Islet precursor cell (in vitro differentiated cells): ENCODE results near the gene ZNF24.
A peak's percentile ranks its signal among the peaks of the same experiment; 100 is the strongest.

Experiments
- DNase-seq: peaks from one replicate; pipeline ENCODE4 v3.0.0-alpha.2; 2018

Gene ZNF24

DNA sequence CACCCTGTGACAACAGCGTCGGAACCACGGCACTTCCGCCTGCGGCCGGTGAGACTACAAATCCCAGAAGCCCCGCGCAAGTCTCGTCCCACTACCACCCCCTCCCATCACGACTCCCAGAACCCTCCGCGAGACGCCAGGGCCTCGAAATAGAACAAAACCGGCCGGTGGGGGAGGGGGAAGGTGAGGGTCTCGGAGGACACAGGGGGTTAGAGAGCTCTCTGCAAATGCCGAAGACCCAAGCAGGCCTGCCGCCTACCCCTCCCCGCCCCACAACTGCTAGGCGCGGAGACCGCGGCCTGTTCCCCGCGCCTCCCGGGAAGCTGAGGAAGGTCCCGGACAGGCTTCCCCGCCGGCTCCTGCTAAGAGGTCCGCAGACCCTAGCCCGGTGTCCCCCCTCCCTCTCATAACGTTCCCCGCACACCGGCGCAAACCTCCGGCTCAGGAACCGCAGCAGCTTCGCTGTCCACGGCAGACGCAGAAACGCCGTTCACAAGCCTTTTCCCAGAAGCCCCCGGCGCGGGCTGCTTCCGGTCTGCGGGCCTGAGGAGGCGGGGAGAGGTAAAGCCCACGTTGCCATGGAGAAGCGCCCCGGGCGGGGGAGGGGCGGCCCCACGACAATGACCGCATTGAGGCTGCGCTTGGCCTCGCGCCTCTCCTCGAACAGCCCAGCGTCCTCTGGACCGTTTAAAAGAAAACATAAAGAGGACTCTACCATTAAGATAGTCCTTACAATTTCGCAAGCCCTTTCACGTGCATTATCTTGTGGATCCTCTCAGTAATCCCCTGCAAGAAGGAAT lies at the start of gene ZNF24:
ZNF24 (minus strand) TSS at position 485 of the 800 bp plus-strand sequence. CDS start 3,770 bp downstream, outside the sequence.
- DNase-seq: peak; percentile 96

GRCh38 chr18:35393716-35394115 lies 49.5 kb upstream of the ZNF24 start:
- DNase-seq: no peak

- no peak for DNase-seq
Measured at GRCh38 chr18:35392375-35392774, 48.2 kb upstream of the ZNF24 start.

DNA sequence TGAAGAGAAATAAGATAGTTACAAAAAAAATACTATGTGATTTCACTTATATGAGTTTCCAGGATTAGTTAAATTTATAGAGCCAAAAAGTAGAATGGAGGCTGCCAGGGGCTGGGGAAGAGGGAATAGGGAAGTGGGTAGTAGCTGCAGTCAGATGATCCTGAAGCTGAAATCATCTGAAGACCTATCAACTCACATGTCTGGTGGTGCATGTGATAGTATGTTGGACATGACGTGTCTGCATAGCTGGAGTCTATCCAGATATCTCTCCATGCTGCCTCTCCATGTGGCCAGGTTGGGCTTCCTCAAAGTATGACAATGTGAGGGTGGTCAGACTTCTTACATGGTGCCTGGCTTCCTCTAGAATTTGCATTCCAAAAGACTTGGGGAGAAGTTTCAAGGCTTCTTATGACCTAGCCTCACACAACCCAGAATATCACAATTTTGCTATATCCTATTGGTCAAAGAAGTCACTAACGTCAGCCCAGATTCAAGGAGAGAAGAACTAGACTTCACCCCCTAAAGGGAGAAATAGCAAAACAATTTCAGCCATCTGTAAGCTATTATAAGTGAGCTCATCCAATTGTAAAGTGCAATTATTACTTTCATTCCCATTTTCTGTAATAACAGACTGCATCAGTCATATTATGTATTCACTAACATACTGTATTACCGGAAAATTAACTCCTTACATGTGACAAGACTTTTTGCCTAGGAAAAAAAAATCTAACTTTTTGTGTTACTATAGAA lies 46.9 kb upstream of the ZNF24 start:
- no peak for DNase-seq

- DNase-seq: no peak
Measured at GRCh38 chr18:35389095-35389618, 44.9 kb upstream of the ZNF24 start.

DNA sequence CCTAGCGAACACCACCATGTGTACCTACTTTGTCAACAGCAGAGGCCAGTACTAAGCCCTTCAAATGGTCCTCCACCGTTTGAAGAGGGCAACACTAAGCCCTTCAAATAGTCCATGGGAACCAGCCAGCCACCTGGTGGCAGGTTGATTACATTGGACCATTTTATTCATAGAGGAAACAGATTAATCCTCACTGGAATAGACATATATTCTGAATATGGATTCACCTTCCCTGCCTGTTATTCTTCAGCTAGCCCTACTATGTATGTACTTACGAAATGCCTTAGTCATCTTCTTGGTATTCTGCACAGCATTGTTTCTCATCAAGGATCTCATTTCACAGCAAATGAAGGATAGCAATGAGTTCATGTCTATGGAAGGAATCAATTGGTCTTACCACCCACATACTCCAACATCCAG lies 42.9 kb upstream of the ZNF24 start:
- DNase-seq: no peak

DNA sequence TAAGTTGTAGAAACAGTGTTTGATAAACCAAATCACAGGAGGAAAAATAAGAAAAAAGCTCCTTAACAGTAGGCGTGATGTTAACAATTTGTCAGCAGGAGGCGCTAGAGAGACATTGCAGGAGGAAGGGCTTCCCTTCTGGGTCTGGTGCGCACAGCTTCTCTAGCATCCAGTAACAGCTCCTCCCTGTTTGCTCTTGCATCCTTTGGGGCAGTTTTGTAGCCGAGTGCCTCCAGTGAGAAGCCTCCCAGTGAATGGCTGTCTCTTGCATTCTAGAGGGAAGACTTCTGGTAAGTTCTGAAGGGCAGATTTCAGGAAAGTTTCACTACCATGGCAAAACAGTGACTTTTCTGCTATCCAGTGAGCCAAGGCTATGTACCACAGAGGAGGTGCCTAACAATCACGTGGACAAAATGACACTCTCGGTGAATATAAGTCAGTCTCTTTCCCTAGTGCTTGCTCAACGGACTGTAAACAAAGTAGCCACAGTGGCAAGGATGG lies 42.4 kb upstream of the ZNF24 start:
- DNase-seq: peak; percentile 78

- no peak for DNase-seq
Measured at GRCh38 chr18:35383136-35383535, 38.9 kb upstream of the ZNF24 start.

DNA sequence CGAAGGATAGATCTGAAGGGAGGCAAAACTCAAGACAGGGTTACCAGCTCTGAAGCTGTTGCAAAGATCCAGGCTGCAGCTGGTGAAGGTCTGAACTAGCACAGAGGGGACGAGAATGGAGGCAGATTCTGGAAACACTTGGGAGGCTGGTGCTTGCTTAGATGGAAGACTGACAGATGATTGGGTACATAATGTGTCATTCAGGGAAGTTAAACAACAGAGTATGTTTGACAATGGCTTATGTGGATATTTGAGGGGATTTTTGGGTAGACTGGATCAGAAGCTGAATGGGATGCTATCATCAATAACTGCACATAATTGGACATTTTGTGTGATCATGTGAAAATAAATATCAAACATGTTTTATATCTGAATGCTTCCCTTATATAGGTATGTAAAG lies 35.2 kb upstream of the ZNF24 start:
- no peak for DNase-seq

DNA sequence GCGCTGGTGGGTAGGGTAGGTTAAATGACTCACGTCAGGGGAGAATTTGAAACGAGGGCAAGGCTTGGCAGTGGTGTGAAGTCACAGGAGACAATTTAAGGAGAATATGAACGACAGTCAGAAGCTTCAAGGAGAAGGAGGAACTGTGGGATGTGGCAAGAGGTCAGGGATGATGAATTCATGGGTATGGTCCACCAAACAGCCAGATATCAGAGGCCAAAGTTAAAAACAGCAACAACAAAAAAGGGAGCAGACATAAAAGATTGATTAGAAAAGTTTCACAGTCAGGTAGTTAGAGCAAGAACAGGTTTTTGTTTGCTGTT lies 34.3 kb upstream of the ZNF24 start:
- DNase-seq: no peak

DNA sequence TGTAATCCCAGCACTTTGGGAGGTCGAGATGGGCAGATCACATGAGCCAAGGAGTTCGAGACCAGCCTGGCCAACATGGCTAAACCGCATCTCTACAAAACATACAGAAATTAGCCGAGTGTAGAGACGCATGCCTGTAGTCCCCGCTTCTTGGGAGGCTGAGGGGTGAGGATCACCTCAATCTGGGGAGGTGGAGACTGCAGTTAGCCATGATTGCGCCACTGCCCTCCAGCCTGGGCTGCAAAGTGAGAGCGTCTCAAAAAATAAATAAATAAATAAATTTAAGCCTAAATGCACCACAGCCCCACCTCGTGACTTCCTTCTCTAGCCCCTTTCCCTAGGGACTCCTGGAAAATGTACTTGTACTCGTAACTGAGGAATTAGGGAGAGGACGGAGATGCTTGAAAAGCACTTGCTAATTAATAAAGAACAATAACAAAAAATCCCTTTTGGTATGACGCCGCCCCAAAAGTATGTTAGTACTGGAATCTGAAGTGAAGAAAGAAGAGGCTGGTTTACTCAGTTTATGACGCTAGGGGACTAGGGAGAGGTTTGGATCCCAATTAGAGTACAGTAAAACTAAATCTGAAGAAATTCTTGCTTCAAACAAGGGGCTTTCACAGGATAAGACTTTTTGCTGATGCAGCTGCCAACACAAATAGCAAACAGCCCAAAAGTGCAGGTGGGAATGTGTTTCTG lies 33.8 kb upstream of the ZNF24 start:
- DNase-seq: no peak

GRCh38 chr18:35376742-35377695 lies 32.8 kb upstream of the ZNF24 start, which contains the start of gene ZNF396:
Gene ZNF396 (minus strand): TSS chr18:35377337. CDS start chr18:35374292, 3,045 bp downstream.
- DNase-seq: peak; percentile 88

DNA sequence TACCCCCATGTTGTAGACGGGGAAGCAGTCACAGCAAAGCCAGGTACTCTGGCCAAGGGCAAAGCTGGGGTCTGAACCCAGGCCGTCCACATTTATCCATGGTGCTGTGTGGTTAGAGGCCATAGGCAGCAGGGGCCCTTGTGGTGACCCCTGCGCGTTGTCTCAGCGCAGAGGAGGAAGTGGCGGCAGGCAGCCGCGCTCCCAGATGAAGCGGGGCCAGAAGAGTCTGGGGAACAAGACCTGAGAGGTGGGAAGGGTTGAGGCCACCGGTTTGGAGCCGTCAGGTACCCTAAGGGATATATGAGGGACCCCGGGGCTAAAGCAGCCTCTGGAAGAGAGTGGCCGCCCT lies 32.1 kb upstream of the ZNF24 start:
- peak; percentile 69 for DNase-seq

GRCh38 chr18:35374708-35375107 lies 30.5 kb upstream of the ZNF24 start:
- DNase-seq: no peak

DNA sequence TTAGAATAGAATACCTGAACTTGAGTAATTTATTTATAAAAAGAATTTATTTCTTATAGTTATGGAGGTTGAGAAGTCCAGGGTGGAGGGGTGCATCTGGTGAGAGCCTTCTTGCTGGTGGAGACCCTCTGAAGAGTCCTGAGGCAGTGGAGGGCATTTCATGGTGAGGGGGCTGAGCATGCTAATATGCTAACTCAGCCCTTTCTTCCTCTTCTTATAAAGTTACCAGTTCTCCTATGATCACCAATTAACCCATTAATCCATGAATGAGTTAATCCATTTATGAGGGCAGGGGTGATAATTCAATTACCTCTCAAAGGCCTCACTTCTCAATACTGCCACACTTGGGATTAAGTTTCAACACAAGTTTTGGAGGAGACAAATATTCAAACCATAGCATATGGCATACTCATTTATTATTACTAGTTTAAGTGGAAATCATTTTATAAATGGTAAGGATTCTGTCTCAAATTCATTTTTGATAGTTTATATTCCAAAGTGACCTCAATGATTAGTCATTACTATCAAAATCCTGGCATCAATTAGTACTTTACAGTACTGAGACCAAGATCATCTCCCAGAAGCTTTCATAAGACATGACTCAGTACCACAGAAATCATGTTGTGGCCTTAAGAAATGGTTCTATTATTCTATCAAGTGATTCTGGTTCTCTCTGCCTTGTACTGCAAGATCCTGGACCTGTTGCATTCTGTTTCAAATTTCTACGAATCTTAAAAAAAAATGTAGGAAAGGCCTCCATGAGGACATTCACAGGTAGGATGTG lies 27.4 kb upstream of the ZNF24 start:
- no peak for DNase-seq

GRCh38 chr18:35369126-35369525 lies 24.9 kb upstream of the ZNF24 start:
- DNase-seq: no peak

- DNase-seq: no peak
Measured at GRCh38 chr18:35368595-35368994, 24.4 kb upstream of the ZNF24 start.

DNA sequence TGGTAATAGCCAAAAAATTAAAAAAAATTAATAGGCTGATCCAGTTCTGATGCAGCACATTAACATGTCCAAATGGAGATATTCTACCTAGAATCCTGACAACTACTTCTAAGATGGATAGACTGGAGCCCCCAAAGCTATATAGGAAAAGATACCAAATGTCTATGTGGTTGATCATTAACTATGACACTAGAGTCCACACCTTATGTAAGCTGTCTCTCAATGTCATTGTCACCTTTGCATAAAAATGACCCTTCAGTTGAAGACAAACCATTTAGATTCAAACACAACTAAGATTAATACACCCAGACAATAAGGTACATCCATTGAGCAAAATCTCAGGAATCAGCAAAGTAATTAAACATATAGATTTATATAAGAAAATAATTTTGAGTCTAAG lies 18.3 kb upstream of the ZNF24 start:
- no peak for DNase-seq

DNA sequence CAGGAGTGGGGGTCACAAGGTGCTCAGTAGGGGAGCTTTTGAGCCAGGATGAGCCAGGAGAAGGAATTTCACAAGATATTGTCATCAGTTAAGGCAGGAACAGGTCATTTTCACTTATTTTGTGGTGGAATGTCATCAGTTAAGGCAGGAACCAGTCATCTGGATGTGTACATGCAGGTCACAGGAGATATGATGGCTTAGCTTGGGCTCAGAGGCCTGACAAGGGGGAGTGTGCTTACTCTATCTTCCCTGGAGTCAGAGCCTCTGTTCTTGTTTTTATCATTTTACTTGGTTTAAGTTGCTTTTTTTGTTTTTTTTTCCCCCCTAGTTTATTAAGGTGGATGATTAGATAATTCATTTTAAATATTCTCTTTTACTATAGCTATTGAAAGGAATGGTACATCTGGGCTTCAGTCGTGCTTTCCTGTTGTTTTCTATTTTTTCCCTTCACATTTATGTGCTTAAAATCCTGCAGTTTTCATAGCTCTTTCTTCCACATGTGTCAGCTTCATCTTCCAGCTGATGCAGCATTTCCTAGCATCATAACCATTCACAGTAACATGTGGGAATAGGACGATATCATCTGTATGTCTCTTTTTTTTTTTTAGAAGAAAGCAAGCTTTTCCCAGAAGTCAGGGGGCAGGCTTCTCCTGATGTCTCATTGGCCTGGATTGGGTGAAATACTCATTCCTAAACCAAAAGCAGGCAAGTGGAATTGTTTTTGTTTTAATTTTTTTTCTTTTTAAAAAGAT lies 17.5 kb upstream of the ZNF24 start:
- no peak for DNase-seq

DNA sequence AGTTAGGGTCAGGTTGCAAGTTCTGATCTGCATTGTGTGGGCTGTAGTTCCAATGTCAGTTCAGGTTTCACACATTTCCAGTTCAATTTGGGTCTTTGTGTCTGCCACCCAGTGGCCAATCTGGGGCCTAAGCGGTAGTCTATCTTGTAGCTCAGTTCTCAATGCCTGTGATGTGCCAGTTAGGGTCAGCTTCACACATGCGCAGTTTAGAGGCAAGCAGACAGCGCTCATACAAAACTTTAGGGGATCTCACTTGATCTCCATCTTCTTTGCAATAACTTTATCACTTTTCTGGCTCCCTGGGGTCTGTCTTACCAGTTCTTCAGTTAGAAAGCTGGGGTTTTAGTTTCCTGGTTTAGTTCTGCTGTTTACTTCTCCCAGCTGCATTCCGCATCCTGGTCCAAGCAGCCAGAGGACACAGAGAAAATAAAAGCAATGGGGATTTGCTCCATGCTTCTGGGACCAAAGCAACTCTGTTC lies 11.0 kb upstream of the ZNF24 start:
- DNase-seq: peak; percentile 85
